ENCODE results near the gene CHST3.

- TF ChIP-seq CTCF (IDR thresholded peaks at IDR 0.05): no peak
- TF ChIP-seq POLR2A (IDR thresholded peaks at IDR 0.05): no peak
- TF ChIP-seq EP300 (IDR thresholded peaks at IDR 0.05): no peak
These were observed 17.7 kb downstream of the CHST3 start for GRCh38 chr10:71981876-71982230.

Measured in sigmoid colon (tissue), 4 donors.